Activated CD4-positive, alpha-beta memory T cell treated with anti-CD3 and anti-CD28 coated beads, Interleukin-2, amount 10 ng/mL, durations not matched to agents 7 days and 5 days (primary cell): ENCODE data around the gene FABP7. TPM values are rescaled to one million over a fixed set of nuclear protein-coding genes. Genes with fewer than 3 reads are reported as not detected.

Experiments
- total RNA-seq, 2 experiments: library from RNA; stranded (reverse); gene quantifications; one replicate each; pipeline ENCODE4 v1.2.3, GENCODE V29; 2021

The FABP7 gene
- total RNA-seq, 2 experiments from 2014 or later: not detected

Other genes with a start within 250 kb of the FABP7 start
- under 1 TPM; 0.65 to 0.86 TPM for gene PKIB, start 169.3 kb upstream of the FABP7 start, total RNA-seq
- under 1 TPM in 1 of 2 experiments, not detected in 1; 0.13 TPM for gene SMPDL3A, start 9.5 kb downstream of the FABP7 start, total RNA-seq
- not detected for gene CLVS2, start 216.5 kb downstream of the FABP7 start, total RNA-seq